ENCODE results near the gene NHS. TPM values are rescaled to one million over a fixed set of nuclear protein-coding genes. Genes with fewer than 3 reads are reported as not detected.
"Not testable (repeated sequence)": the region's sequence is repeated elsewhere in the genome, so short reads cannot be mapped to it uniquely, and the experiment has no call there.

Gene NHS
- total RNA-seq, 1 donor: 10.5 TPM

- Histone ChIP-seq H2AFZ (ENCODE audit: low read length) (no peak overlapping the region), H3K4me1 (ENCODE audit: insufficient read depth, low read length) (peaks cover 39% of the 10 kb centered on the region), H3K9me3 (ENCODE audit: low read depth, low read length) (no peaks in the 10 kb centered on the region), H3K27ac (ENCODE audit: low read depth, low read length) (peak overlapping the region; percentile 69), H3K27me3 (ENCODE audit: insufficient read depth, low read length) (no peaks in the 10 kb centered on the region), H4K20me1 (ENCODE audit: insufficient read depth, low read length) (no peaks in the 10 kb centered on the region), H3K4me2 (ENCODE audit: insufficient read depth, low read length) (peak overlapping the region; percentile 59), H3K4me3 (ENCODE audit: insufficient read depth, low read length) (no peak overlapping the region), H3K36me3 (ENCODE audit: insufficient read depth, low read length) (no peaks in the 10 kb centered on the region), H3K79me2 (ENCODE audit: insufficient read depth, low read length) (no peaks in the 10 kb centered on the region)
- no peak for DNase-seq (ENCODE audit: insufficient read length, low spot score, missing footprints)
- no peak for TF ChIP-seq CTCF (IDR thresholded peaks at IDR 0.05; ENCODE audit: extremely low read depth, low read depth, low read length)
These were observed 192.2 kb downstream of the NHS start for GRCh38 chrX:17567187-17567586.

GRCh38 chrX:17567821-17568220, 192.8 kb downstream of the NHS start:
- no peaks in the 10 kb centered on the region for H3K79me2 ChIP-seq (ENCODE audit: insufficient read depth, low read length)

DNA sequence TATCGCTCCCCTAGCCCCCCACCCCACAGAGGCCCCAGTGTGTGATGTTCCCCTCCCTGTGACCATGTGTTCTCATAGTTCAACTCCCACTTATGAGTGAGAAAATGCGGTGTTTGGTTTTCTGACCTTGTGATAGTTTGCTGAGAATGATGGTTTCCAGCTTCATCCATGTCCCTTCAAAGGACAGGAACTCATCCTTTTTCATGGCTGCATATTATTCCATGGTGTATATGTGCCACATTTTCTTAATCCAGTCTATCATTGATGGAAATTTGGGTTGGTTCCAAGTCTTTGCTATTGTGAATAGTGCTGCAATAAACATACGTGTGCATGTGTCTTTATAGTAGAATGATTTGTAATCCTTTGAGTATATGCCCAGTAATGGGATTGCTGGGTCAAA, 193.8 kb downstream of the NHS start:
- not testable (repeated sequence) for H3K36me3 ChIP-seq (ENCODE audit: insufficient read depth, low read length); H3K27ac ChIP-seq (ENCODE audit: low read depth, low read length); H3K27me3 ChIP-seq (ENCODE audit: insufficient read depth, low read length); H4K20me1 ChIP-seq (ENCODE audit: insufficient read depth, low read length); DNase-seq (ENCODE audit: insufficient read length, low spot score, missing footprints); H3K79me2 ChIP-seq (ENCODE audit: insufficient read depth, low read length); H2AFZ ChIP-seq (ENCODE audit: low read length); H3K4me3 ChIP-seq (ENCODE audit: insufficient read depth, low read length); H3K9me3 ChIP-seq (ENCODE audit: low read depth, low read length); H3K4me2 ChIP-seq (ENCODE audit: insufficient read depth, low read length)
- peaks cover 31% of the 10 kb centered on the region for H3K4me1 ChIP-seq (ENCODE audit: insufficient read depth, low read length)

More at GRCh38 chrX:17567821-17568220, 192.8 kb downstream of the NHS start:
- Histone ChIP-seq H3K27me3 (ENCODE audit: insufficient read depth, low read length) (no peaks in the 10 kb centered on the region), H3K27ac (ENCODE audit: low read depth, low read length) (peak overlapping the region; percentile 69), H4K20me1 (ENCODE audit: insufficient read depth, low read length) (no peaks in the 10 kb centered on the region), H3K36me3 (ENCODE audit: insufficient read depth, low read length) (no peaks in the 10 kb centered on the region), H3K4me1 (ENCODE audit: insufficient read depth, low read length) (peaks cover 37% of the 10 kb centered on the region), H3K9me3 (ENCODE audit: low read depth, low read length) (no peaks in the 10 kb centered on the region), H3K4me2 (ENCODE audit: insufficient read depth, low read length) (peak overlapping the region; percentile 59), H2AFZ (ENCODE audit: low read length) (no peak overlapping the region), H3K4me3 (ENCODE audit: insufficient read depth, low read length) (no peak overlapping the region)
- DNase-seq (ENCODE audit: insufficient read length, low spot score, missing footprints): no peak
- no peak for TF ChIP-seq CTCF (IDR thresholded peaks at IDR 0.05; ENCODE audit: extremely low read depth, low read depth, low read length)

- Histone ChIP-seq H3K9me3 (ENCODE audit: low read depth, low read length) (no peaks in the 10 kb centered on the region), H3K4me3 (ENCODE audit: insufficient read depth, low read length) (no peak overlapping the region), H3K4me2 (ENCODE audit: insufficient read depth, low read length) (no peak overlapping the region), H2AFZ (ENCODE audit: low read length) (no peak overlapping the region), H3K36me3 (ENCODE audit: insufficient read depth, low read length) (no peaks in the 10 kb centered on the region), H3K27ac (ENCODE audit: low read depth, low read length) (peak overlapping the region; percentile 51), H3K79me2 (ENCODE audit: insufficient read depth, low read length) (peaks cover 4% of the 10 kb centered on the region), H3K4me1 (ENCODE audit: insufficient read depth, low read length) (peaks cover 49% of the 10 kb centered on the region), H3K27me3 (ENCODE audit: insufficient read depth, low read length) (no peaks in the 10 kb centered on the region), H4K20me1 (ENCODE audit: insufficient read depth, low read length) (no peaks in the 10 kb centered on the region)
- TF ChIP-seq CTCF (IDR thresholded peaks at IDR 0.05; ENCODE audit: extremely low read depth, low read depth, low read length): no peak
- DNase-seq (ENCODE audit: insufficient read length, low spot score, missing footprints): no peak
These were observed 204.0 kb downstream of the NHS start for GRCh38 chrX:17579026-17579425.

Measured in osteoblast (primary cell).